ENCODE data around the gene RIPK4. TPM values are rescaled to one million over a fixed set of nuclear protein-coding genes. Genes with fewer than 3 reads are reported as not detected.

Gene RIPK4
- total and polyA plus RNA-seq, 12 donors, result 0.04 to 0.18 (median 0.14) TPM; not detected in 5

DNA sequence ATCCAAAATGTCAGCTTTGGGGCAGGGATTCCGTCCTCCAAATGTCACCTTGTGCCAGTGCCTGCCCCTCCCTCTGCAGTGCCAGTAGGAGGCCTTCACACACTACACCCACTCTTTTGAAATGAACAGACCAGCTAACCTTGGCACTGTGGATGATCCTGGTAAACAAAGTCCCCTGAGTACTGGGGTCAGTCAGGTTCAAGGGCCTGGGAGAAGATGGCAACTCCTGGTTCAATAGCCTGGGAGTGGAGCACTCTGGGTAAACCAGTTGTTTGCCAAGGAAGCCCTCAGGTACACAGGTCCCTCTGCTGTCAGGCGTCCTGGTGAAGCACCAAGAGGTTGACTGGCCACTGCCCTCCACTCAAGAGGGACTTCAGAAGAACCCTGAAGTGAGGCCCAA lies 30.4 kb downstream of the RIPK4 start:
- no peak for TF ChIP-seq POLR2A (IDR thresholded peaks at IDR 0.05)
- TF ChIP-seq, protein P1, sequence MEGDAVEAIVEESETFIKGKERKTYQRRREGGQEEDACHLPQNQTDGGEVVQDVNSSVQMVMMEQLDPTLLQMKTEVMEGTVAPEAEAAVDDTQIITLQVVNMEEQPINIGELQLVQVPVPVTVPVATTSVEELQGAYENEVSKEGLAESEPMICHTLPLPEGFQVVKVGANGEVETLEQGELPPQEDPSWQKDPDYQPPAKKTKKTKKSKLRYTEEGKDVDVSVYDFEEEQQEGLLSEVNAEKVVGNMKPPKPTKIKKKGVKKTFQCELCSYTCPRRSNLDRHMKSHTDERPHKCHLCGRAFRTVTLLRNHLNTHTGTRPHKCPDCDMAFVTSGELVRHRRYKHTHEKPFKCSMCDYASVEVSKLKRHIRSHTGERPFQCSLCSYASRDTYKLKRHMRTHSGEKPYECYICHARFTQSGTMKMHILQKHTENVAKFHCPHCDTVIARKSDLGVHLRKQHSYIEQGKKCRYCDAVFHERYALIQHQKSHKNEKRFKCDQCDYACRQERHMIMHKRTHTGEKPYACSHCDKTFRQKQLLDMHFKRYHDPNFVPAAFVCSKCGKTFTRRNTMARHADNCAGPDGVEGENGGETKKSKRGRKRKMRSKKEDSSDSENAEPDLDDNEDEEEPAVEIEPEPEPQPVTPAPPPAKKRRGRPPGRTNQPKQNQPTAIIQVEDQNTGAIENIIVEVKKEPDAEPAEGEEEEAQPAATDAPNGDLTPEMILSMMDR (IDR thresholded peaks at IDR 0.05), result no peak
- Histone ChIP-seq H3K36me3 (replicated peaks in 1 of 2) (no peaks in the 10 kb centered on the region), H3K27me3 (peaks cover 4% of the 10 kb centered on the region), H3K4me3 (no peak overlapping the region), H3K27ac (no peak overlapping the region), H3K9me3 (replicated peaks in 1 of 3) (no peaks in the 10 kb centered on the region), H3K4me1 (replicated peaks in 1 of 2) (no peaks in the 10 kb centered on the region)
- WGBS, 4 donors, result 39 to 82% (median 66%) methylated on average over 1 to 2 of the region's 2 CpGs
- no peak for DNase-seq
- intact Hi-C loops (cut with DNase I), result no loop called here

DNA sequence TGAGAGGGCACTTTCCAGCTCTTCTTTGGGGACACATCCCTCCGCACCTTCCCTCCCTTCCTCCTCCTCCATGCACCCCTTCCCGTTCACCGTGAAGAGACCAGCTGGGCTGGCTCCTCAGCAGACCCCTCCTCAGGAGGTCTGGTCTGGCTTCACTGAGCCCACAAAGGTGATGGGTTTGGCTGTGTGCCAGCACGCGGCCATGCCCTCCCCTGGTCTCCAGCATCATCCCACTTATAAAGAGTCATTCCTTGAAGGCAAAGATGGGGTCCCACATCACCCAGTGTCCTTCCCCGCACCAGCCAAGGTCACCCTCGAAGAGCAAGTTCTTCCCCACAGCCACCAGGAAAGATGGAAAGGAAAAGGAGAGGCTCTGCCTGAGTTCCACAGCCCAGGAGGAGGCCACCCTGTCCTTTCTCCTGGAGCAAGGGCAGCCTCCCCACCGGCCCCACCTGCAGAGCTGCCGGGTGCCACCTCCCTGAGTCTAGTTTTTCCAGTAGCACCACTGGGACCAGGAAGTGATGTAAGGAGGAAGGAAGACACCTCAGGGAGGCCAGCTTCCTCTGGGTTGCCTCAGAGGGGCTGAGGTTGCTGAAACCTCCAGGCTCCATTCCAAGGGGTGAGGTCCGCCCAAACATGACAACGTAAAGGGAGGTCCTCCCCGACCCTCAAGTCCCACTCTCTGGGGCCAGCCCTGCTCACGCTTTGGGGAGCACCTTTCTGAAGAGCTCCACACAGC lies 32.7 kb downstream of the RIPK4 start:
- Histone ChIP-seq H3K27me3 (peaks cover 10% of the 10 kb centered on the region), H3K36me3 (replicated peaks in 1 of 2) (no peaks in the 10 kb centered on the region), H3K4me3 (no peak overlapping the region), H3K27ac (no peak overlapping the region), H3K9me3 (replicated peaks in 1 of 3) (no peaks in the 10 kb centered on the region), H3K4me1 (replicated peaks in 1 of 2) (no peaks in the 10 kb centered on the region)
- 65 to 84% (median 78%) methylated on average over 10 to 13 of the region's 13 CpGs for WGBS, 4 donors
- no peak for DNase-seq
- intact Hi-C loops (cut with DNase I), result no loop called here
- no peak for TF ChIP-seq POLR2A (IDR thresholded peaks at IDR 0.05)
- TF ChIP-seq, protein P1 (IDR thresholded peaks at IDR 0.05), result no peak

DNA sequence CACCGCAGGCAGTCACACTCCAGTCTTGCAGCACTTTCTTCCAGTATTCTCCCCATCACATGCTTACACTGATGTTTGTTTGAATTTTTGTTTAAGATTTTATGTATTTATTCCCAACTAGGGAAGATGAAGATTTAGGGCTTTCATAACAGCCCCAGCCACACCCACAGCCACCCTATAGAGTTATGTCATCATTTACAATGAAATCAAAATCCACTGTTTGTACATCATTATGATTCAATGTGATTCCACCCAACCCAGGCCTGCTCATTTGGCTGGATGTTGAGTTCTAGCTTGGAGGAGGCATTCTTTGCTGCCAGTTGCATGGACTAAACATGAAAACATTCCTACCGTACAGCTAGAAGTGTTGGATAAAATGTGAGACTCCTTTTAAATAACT lies 35.8 kb downstream of the RIPK4 start:
- no peaks in the 10 kb centered on the region for H3K4me1 ChIP-seq (replicated peaks in 1 of 2)
- TF ChIP-seq, protein P1 (IDR thresholded peaks at IDR 0.05), result no peak
- TF ChIP-seq POLR2A (IDR thresholded peaks at IDR 0.05), result no peak
- H3K9me3 ChIP-seq (replicated peaks in 1 of 3), result no peaks in the 10 kb centered on the region
- DNase-seq, result no peak
- H3K27ac ChIP-seq, result no peak overlapping the region
- intact Hi-C loops (cut with DNase I), result no loop called here
- peaks cover 18% of the 10 kb centered on the region for H3K27me3 ChIP-seq
- H3K4me3 ChIP-seq, result no peak overlapping the region
- 80 to 83% (median 81%) methylated on average over 2 of the region's 2 CpGs for WGBS, 4 donors
- no peaks in the 10 kb centered on the region for H3K36me3 ChIP-seq (replicated peaks in 1 of 2)

DNA sequence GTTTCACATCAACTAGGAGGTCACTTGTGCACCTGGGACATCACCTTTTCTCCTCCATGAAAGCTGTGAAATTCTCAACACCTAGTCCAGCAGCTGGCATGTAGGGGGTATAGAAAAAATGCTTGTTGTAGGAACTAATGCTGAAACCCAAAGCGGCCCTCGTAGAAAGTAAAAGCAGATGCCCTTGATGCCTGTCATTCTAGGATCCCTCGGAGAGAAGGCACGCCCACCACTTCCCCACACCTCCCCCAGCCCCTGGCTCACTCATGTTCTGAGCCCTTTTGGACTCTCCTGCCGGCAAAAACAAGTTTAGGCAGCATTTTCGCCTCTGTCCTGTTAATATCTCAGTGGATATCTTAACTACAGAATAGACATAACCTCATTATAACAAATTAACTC lies 36.5 kb downstream of the RIPK4 start:
- no peak for DNase-seq
- Histone ChIP-seq H3K4me1 (replicated peaks in 1 of 2) (no peaks in the 10 kb centered on the region), H3K36me3 (replicated peaks in 1 of 2) (no peaks in the 10 kb centered on the region), H3K9me3 (replicated peaks in 1 of 3) (no peaks in the 10 kb centered on the region), H3K4me3 (no peak overlapping the region), H3K27me3 (peaks cover 22% of the 10 kb centered on the region), H3K27ac (no peak overlapping the region)
- intact Hi-C loops (cut with DNase I), result no loop called here
- 34 to 49% (median 44%) methylated on average over 5 to 6 of the region's 6 CpGs for WGBS, 4 donors
- TF ChIP-seq POLR2A (IDR thresholded peaks at IDR 0.05), result no peak
- TF ChIP-seq, protein P1 (IDR thresholded peaks at IDR 0.05), result no peak
